SK-N-SH (cell line): Measurements from ENCODE around the gene TEPSIN. TPM values are rescaled to one million over a fixed set of nuclear protein-coding genes. Genes with fewer than 3 reads are reported as not detected.

ENCODE experiments used
- CTCF ChIA-PET: fragments of 300-600, 350-600 bp; formaldehyde crosslinking; extraction: SDS; loops from one replicate; lab custom pipeline; 2021; lab: Yijun Ruan, JAX
- POLR2A ChIA-PET: fragments of 350-600 bp; sonication (Branson Sonifier 250); formaldehyde crosslinking; extraction: SDS; loops from one replicate; lab custom pipeline; 2020; ENCODE audit warnings: antibody characterized with exemption, inconsistent platforms; lab: Yijun Ruan, JAX
- DNase-seq: peaks from one replicate; pipeline ENCODE4 v3.0.0; 2012
- H2AFZ ChIP-seq: fragments of 200-600 bp; sonication (generic); 2 replicates; pipeline ENCODE4 v1.8.1; 2016; ENCODE audit warnings: antibody characterized with exemption, mild to moderate bottlenecking, low read depth
- H3F3A ChIP-seq: fragments of 200-600 bp; sonication (generic); replicated peaks from 2 replicates; pipeline ENCODE3; 2016; ENCODE audit warnings: antibody characterized with exemption, mild to moderate bottlenecking; ENCODE audit not compliant: insufficient read depth
- H3K27ac ChIP-seq, 2 experiments: fragments of 200-500 bp in 1 of 2; fragments of 200-600 bp in 1 of 2; sonication (Bioruptor generic) in 1 of 2; sonication (generic), shearing (Covaris generic) in 1 of 2; 2 replicates each; pipeline versions ENCODE4 v1.5.1 to v1.6.1; 2014 to 2016; ENCODE audit warnings: low read depth in 2 of 2, inconsistent platforms in 1 of 2, low read length in 1 of 2, mild to moderate bottlenecking in 1 of 2, mixed read lengths in 1 of 2
- H3K27me3 ChIP-seq: fragments of 200-600 bp; sonication (generic), shearing (Covaris generic); 2 replicates; pipeline ENCODE4 v1.6.1; 2016; ENCODE audit warnings: mixed run types; ENCODE audit not compliant: insufficient read depth
- H3K36me3 ChIP-seq, 2 experiments: fragments of 200-500 bp in 1 of 2; fragments of 200-600 bp in 1 of 2; sonication (Bioruptor generic) in 1 of 2; sonication (generic) in 1 of 2; replicated peaks in 1 of 2; 2 replicates each; pipeline versions ENCODE3 to v1.5.1; 2014 to 2016; ENCODE audit warnings: low read length in 1 of 2, mild to moderate bottlenecking in 1 of 2; ENCODE audit not compliant: insufficient read depth in 2 of 2, control insufficient read depth in 1 of 2
- H3K4me1 ChIP-seq, 2 experiments: fragments of 200-500 bp in 1 of 2; fragments of 200-600 bp in 1 of 2; sonication (Bioruptor generic) in 1 of 2; sonication (generic), shearing (Covaris generic) in 1 of 2; 2 replicates each; pipeline versions ENCODE4 v1.5.1 to v1.6.1; 2014 to 2016; ENCODE audit warnings: low read depth in 1 of 2, low read length in 1 of 2, mixed run types in 1 of 2; ENCODE audit not compliant: insufficient read depth in 2 of 2, control insufficient read depth in 1 of 2
- H3K4me2 ChIP-seq: fragments of 200-600 bp; sonication (generic), shearing (Covaris generic); 2 replicates; pipeline ENCODE4 v1.6.1; 2017; ENCODE audit warnings: mixed run types
- H3K4me3 ChIP-seq, 2 experiments: fragments of 200-500 bp in 1 of 2; fragments of 200-600 bp in 1 of 2; sonication (Bioruptor generic) in 1 of 2; sonication (generic), shearing (Covaris generic) in 1 of 2; 2 replicates each; pipeline versions ENCODE4 v1.5.1 to v1.8.1; 2014 to 2016; ENCODE audit warnings: low read depth in 2 of 2, inconsistent platforms in 1 of 2, low read length in 1 of 2, mild to moderate bottlenecking in 1 of 2, mixed read lengths in 1 of 2, moderate library complexity in 1 of 2
- H3K79me2 ChIP-seq: fragments of 200-600 bp; sonication (generic); 2 replicates; pipeline ENCODE4 v1.8.1; 2017; ENCODE audit warnings: mild to moderate bottlenecking; ENCODE audit not compliant: insufficient read depth
- H3K9ac ChIP-seq: fragments of 200-600 bp; sonication (generic); 2 replicates; pipeline ENCODE4 v1.6.1; 2017; ENCODE audit warnings: mixed run types
- H3K9me2 ChIP-seq: fragments of 200-600 bp; sonication (generic); 2 replicates; pipeline ENCODE4 v1.6.1; 2017; ENCODE audit warnings: mixed run types
- H3K9me3 ChIP-seq: fragments of 200-600 bp; sonication (generic); 2 replicates; pipeline ENCODE4 v1.6.1; 2017; ENCODE audit warnings: mixed run types, mild to moderate bottlenecking, moderate library complexity
- H4K20me1 ChIP-seq: fragments of 200-600 bp; sonication (generic); 2 replicates; pipeline ENCODE4 v1.6.1; 2017; ENCODE audit warnings: mild to moderate bottlenecking, mixed run types; ENCODE audit not compliant: insufficient read depth
- FOSL2 ChIP-seq: IDR thresholded peaks from 2 replicates; pipeline ENCODE4 v1.4.0; 2012; ENCODE audit warnings: low read depth, mild to moderate bottlenecking, moderate library complexity, borderline replicate concordance
- FOXJ3 ChIP-seq: sonication (generic); formaldehyde crosslinking; IDR thresholded peaks from 2 replicates; pipeline ENCODE4 v1.5.1; 2020; ENCODE audit warnings: mild to moderate bottlenecking, missing genetic modification reagents
- GABPA ChIP-seq: IDR thresholded peaks from 2 replicates; pipeline ENCODE4 v1.4.0; 2012; ENCODE audit warnings: low read depth, mild to moderate bottlenecking
- MXI1 ChIP-seq: IDR thresholded peaks from 2 replicates; pipeline ENCODE4 v1.6.1; 2012; ENCODE audit warnings: mild to moderate bottlenecking, low read depth, low read length, improper control_type of control experiment
- NFIC ChIP-seq: IDR thresholded peaks from 2 replicates; pipeline ENCODE4 v1.4.0; 2012; ENCODE audit warnings: borderline replicate concordance
- NRF1 ChIP-seq: IDR thresholded peaks from 2 replicates; pipeline ENCODE4 v1.6.1; 2012; ENCODE audit warnings: low read depth, mild to moderate bottlenecking, low read length
- RCOR1 ChIP-seq: fragments of 150-350 bp; IDR thresholded peaks from 2 replicates; pipeline ENCODE4 v1.6.1; 2017; ENCODE audit warnings: antibody characterized with exemption, low read length
- RFX5 ChIP-seq: IDR thresholded peaks from 2 replicates; pipeline ENCODE4 v1.6.1; 2012; ENCODE audit warnings: mild to moderate bottlenecking, improper control_type of control experiment, low read length
- RXRA ChIP-seq: IDR thresholded peaks from 2 replicates; pipeline ENCODE4 v1.4.0; 2012; ENCODE audit warnings: low read depth, mild to moderate bottlenecking, borderline replicate concordance
- SMC3 ChIP-seq: IDR thresholded peaks from 2 replicates; pipeline ENCODE4 v1.6.1; 2012; ENCODE audit warnings: low read depth, low read length, improper control_type of control experiment
- TCF12 ChIP-seq: IDR thresholded peaks from 2 replicates; pipeline ENCODE4 v1.4.0; 2012
- YY1 ChIP-seq: IDR thresholded peaks from 2 replicates; pipeline ENCODE4 v1.4.0; 2012; ENCODE audit warnings: low read depth, mild to moderate bottlenecking
- WGBS: methylation state at CpG from one replicate; pipeline ENCODE4 v1.1.6; 2017; ENCODE audit warnings: low lambda C conversion rate; 5-methylcytosine and 5-hydroxymethylcytosine counted together
- polyA plus RNA-seq, 3 experiments: library from polyadenylated mRNA; depleted of rRNA; stranded (reverse); fragments of >200 nt; gene quantifications; 2 replicates each; pipeline ENCODE4 v1.2.3, GENCODE V29; 2012
- TF ChIP-seq, protein P1 (sequence below): IDR thresholded peaks from 2 replicates; pipeline ENCODE4 v1.4.0; 2012; ENCODE audit warnings: low read depth, borderline replicate concordance
- TF ChIP-seq, protein P2 (sequence below): fragments of 150-350 bp; IDR thresholded peaks from 2 replicates; pipeline ENCODE4 v1.6.1; 2016; ENCODE audit warnings: mild to moderate bottlenecking, low read depth, low read length
- TF ChIP-seq, protein P3 (sequence below): IDR thresholded peaks from 2 replicates; pipeline ENCODE4 v1.4.0; 2012; ENCODE audit warnings: low read depth, borderline replicate concordance

The TEPSIN gene
- polyA plus RNA-seq, 1 of the 3 experiments (the other 2 are of a cell fraction), result 35.3 TPM

DNA sequence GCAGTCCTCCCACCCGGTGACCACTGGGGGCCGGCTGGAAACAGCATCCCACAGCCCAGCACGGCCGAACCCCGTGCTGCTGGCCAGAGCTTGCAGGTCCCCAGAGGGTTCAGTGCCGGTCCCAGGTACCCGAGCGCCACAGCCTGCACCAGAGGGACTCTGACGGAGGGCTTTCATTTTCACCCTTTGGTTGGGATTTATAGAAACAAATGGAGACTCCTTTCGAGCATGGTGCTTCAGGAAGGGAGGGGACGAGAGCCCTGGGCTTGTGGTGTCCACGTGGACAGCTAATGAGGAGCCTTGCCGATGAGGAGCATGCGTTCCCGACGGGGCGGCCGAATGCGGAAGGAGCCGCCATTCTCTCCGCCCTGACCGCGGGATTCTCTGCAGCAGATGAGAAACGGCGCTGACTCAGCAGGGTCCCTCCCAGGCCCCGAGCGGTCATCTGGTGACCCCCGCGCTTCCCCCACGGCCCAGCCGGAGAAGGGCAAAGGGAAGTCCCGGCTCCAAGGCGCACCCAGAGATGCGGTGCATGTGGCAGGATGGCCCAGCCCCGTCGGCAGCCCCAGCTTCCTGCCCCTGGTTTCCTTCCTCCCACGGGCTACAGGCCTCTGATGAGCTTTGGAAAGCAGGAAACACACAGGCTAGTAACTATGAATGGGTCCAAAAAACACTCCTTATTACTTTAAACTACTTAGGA, 46.5 kb upstream of the TEPSIN start (continued):
- TF ChIP-seq YY1, result no peak

DNA sequence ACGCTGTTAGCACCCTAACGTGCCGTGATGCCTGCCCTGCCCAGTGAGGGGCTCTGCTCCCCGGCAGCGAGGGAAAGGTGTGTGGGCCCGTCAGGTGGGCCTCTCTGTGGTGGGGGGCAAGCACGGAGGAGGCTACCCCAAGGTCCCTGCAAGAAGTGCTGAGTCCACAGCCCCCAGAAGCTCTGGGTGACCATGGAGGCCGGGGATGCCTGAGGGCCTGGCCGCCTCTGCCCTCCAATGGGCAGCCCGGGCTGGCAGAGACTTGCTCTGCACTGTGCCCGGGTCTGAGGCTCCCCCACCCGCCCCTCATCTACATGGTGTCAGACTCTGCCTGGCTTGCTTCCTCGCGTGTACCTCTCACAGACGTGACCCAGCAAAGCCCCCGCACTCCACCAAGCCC, 44.0 kb upstream of the TEPSIN start:
- Histone ChIP-seq H3F3A (no peaks in the 10 kb centered on the region), H4K20me1 (peaks cover 42% of the 10 kb centered on the region), H3K79me2 (peaks cover 34% of the 10 kb centered on the region), H2AFZ (no peak overlapping the region), H3K4me2 (no peak overlapping the region), H3K27ac (no peak overlapping the region), H3K9me3 (no peaks in the 10 kb centered on the region), H3K9me2 (no peaks in the 10 kb centered on the region), H3K9ac (no peak overlapping the region), H3K36me3 (peaks cover 11 to 57% of the 10 kb centered on the region in 2 experiments), H3K4me3 (no peak overlapping the region), H3K27me3 (no peaks in the 10 kb centered on the region), H3K4me1 (peaks cover 0 to 9% of the 10 kb centered on the region in 2 experiments; a peak in 1 of 4 replicates)
- WGBS, result 100% methylated on average over 4 of the region's 16 CpGs
- ChIA-PET CTCF (interaction anchor here (0.8 to 1.8 kb wide), 5 partner anchors 9 to 255 kb away, joined by 3 to 11 read pairs (median 4); no protein-coding TSS in a partner anchor), POLR2A (interaction anchor here (0.7 kb wide), 1 partner anchor 23 kb away, joined by 3 read pairs; no protein-coding TSS in a partner anchor)
- no peak for DNase-seq
- TF ChIP-seq MXI1 (no peak), NFIC (no peak), RFX5 (no peak), NRF1 (no peak), FOXJ3 (no peak), FOSL2 (no peak)
- TF ChIP-seq, protein P1, sequence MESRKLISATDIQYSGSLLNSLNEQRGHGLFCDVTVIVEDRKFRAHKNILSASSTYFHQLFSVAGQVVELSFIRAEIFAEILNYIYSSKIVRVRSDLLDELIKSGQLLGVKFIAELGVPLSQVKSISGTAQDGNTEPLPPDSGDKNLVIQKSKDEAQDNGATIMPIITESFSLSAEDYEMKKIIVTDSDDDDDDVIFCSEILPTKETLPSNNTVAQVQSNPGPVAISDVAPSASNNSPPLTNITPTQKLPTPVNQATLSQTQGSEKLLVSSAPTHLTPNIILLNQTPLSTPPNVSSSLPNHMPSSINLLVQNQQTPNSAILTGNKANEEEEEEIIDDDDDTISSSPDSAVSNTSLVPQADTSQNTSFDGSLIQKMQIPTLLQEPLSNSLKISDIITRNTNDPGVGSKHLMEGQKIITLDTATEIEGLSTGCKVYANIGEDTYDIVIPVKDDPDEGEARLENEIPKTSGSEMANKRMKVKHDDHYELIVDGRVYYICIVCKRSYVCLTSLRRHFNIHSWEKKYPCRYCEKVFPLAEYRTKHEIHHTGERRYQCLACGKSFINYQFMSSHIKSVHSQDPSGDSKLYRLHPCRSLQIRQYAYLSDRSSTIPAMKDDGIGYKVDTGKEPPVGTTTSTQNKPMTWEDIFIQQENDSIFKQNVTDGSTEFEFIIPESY, result no peak
- TF ChIP-seq, protein P2, sequence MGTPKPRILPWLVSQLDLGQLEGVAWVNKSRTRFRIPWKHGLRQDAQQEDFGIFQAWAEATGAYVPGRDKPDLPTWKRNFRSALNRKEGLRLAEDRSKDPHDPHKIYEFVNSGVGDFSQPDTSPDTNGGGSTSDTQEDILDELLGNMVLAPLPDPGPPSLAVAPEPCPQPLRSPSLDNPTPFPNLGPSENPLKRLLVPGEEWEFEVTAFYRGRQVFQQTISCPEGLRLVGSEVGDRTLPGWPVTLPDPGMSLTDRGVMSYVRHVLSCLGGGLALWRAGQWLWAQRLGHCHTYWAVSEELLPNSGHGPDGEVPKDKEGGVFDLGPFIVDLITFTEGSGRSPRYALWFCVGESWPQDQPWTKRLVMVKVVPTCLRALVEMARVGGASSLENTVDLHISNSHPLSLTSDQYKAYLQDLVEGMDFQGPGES, result no peak

DNA sequence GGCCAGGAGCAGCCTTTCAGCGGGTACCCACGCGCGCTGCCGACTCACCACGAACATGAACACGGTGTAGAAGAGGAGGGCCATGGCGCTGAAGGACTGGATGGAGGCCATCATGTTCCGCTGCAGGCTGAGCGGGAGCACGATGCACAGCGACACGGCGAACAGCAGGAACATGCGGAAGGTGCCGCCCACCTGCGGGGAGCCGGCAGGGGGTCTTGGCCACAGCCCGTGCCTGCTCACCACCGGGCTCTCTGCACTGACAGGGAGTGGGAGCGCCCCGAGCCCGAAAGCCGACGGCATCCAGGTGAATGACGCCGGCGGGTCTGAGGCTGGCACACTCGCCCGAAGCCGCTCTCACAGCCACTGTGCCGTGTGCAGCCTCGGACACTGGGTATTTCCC, 43.3 kb upstream of the TEPSIN start:
- Histone ChIP-seq H4K20me1 (peaks cover 40% of the 10 kb centered on the region), H3F3A (no peaks in the 10 kb centered on the region), H3K4me1 (peaks cover 0 to 15% of the 10 kb centered on the region in 2 experiments; a peak in 1 of 4 replicates), H3K27me3 (no peaks in the 10 kb centered on the region), H3K9me3 (no peaks in the 10 kb centered on the region), H3K27ac (no peak overlapping the region), H2AFZ (no peak overlapping the region), H3K9me2 (no peaks in the 10 kb centered on the region), H3K9ac (no peak overlapping the region), H3K36me3 (peaks cover 7 to 54% of the 10 kb centered on the region in 2 experiments), H3K4me2 (no peak overlapping the region), H3K4me3 (no peak overlapping the region), H3K79me2 (peaks cover 27% of the 10 kb centered on the region)
- 98% methylated on average over 28 of the region's 33 CpGs for WGBS
- TF ChIP-seq RXRA (no peak), RCOR1 (no peak), TCF12 (no peak), SMC3 (no peak), GABPA (no peak), NFIC (no peak)
- TF ChIP-seq, protein P3, sequence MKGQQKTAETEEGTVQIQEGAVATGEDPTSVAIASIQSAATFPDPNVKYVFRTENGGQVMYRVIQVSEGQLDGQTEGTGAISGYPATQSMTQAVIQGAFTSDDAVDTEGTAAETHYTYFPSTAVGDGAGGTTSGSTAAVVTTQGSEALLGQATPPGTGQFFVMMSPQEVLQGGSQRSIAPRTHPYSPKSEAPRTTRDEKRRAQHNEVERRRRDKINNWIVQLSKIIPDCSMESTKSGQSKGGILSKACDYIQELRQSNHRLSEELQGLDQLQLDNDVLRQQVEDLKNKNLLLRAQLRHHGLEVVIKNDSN, result no peak
- TF ChIP-seq, protein P2, result no peak
- ChIA-PET POLR2A (no interaction called here), CTCF (interaction anchor here (0.8 to 1.8 kb wide), 4 partner anchors 10 to 256 kb away, joined by 3 to 11 read pairs (median 5); no protein-coding TSS in a partner anchor)
- DNase-seq, result no peak
